ENCODE data around the gene HSD17B10. TPM values are rescaled to one million over a fixed set of nuclear protein-coding genes. Genes with fewer than 3 reads are reported as not detected.

HSD17B10 gene
- total and polyA plus RNA-seq, 2 of the 13 experiments (the other 11 are each of a cell fraction or from before 2014, with no cell fraction given): 68.7 to 84.7 TPM

GRCh38 chrX:53441531-53442321, 7.6 kb upstream of the HSD17B10 start (continued):
- TF ChIP-seq PATZ1 (CRISPR knock-in tag; IDR thresholded peaks at IDR 0.05): no peak
- TF ChIP-seq MIXL1 (CRISPR knock-in tag; IDR thresholded peaks at IDR 0.05): no peak
- no peak for TF ChIP-seq NFIC (IDR thresholded peaks at IDR 0.05; ENCODE audit: low read length)
- no peak for TF ChIP-seq MAFK (conservative IDR thresholded peaks at IDR 0.05 in 1 of 2, IDR thresholded peaks at IDR 0.05 in 1 of 2; ENCODE audit: low read length in 2 of 2)
- no peak for TF ChIP-seq TFAP4 (IDR thresholded peaks at IDR 0.05; ENCODE audit: borderline replicate concordance, low read depth)
- no peak for TF ChIP-seq MLX (CRISPR knock-in tag; IDR thresholded peaks at IDR 0.05)
- no peak; the same call in 1 of the 2 replicates for TF ChIP-seq ZNF605 (CRISPR knock-in tag; IDR thresholded peaks at IDR 0.05)
- no peak for TF ChIP-seq DNMT1 (CRISPR knock-in tag; IDR thresholded peaks at IDR 0.05)
- no peak for TF ChIP-seq PLRG1 (conservative IDR thresholded peaks at IDR 0.05)
- TF ChIP-seq GMEB2 (CRISPR knock-in tag; IDR thresholded peaks at IDR 0.05; ENCODE audit: low read depth): no peak
- no peak for TF ChIP-seq TBP (CRISPR knock-in tag; IDR thresholded peaks at IDR 0.05)
- TF ChIP-seq ZNF142 (CRISPR knock-in tag; IDR thresholded peaks at IDR 0.05): no peak
- no peak for TF ChIP-seq THRA (CRISPR knock-in tag; IDR thresholded peaks at IDR 0.05; ENCODE audit: borderline replicate concordance)
- no peak for TF ChIP-seq IRF9 (CRISPR knock-in tag; IDR thresholded peaks at IDR 0.05; ENCODE audit: borderline replicate concordance)
- 0 out of 2 replicates have a peak, but pooled peaks have one; percentile 29 for TF ChIP-seq RBFOX2 (IDR thresholded peaks at IDR 0.05; ENCODE audit: low read depth, low read length)
- TF ChIP-seq NFE2L2 (IDR thresholded peaks at IDR 0.05; ENCODE audit: low read length): no peak

All from HepG2 (cell line).